GM18505 (cell line): ENCODE data around the gene OBSL1.

Experiments
- ATAC-seq: cut with Tn5 transposase; IDR thresholded peaks from one replicate; pipeline ENCODE4 v1.9.1; 2021; ENCODE audit not compliant: unreplicated experiment
- POLR2A ChIP-seq: IDR thresholded peaks from 4 replicates; pipeline ENCODE4 v1.6.1; 2011; ENCODE audit warnings: borderline replicate concordance; ENCODE audit not compliant: insufficient read depth, insufficient read length; ENCODE audit errors: extremely low read depth

OBSL1 gene

DNA sequence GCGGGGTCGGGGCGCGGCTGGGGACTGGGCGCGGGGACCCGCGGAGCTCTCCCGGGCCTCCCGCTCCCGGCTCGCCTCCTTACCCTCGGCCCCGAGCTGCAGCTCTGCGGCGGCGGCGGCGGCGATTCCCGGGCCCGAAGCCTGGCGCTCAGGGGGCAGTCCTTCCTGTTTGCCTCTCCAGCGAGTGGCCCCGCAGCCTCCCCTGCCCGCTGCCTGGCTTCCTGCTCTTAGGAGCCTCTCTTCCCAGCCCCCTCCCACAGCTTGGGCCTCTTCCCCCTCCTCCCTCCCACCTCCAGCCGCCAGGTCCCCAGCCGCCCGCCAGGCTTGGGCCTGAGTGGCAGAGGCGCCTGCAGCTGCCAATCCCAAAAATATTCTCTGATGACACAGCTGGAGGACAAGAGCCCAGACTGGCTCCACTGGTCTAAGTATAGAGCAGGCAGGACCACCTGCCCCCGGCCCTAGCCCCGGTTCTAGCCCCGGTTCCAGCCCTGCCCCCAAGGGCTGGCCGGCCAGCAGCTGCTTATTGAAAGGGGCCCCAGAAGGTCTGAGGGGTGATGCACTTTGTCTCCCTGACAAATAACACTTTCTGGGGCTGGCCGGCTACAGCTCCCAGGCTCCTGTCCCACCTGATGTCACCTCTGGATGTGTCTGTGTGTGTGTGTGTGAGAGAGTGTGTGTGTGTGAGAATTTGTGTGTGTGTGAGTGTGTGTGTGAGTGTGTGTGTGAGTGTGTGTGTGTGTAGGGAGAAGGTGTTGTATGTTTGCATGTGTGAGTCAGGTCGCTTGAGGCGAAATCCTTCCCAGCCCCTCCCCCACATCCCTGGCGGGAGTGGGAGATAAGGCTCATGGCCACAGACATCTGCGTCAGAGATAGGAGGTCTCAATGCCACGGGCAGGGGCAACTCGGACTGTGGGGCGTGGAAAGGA lies at the start of gene OBSL1:
Gene OBSL1 (minus strand): TSS at position 229 of the 926 bp plus-strand sequence. CDS start 307 bp downstream, outside the sequence.
- ATAC-seq, result no peak
- TF ChIP-seq POLR2A, result no peak

- TF ChIP-seq POLR2A, result no peak
- no peak for ATAC-seq
These were observed 49.2 kb upstream of the OBSL1 start for GRCh38 chr2:219620546-219620945.

DNA sequence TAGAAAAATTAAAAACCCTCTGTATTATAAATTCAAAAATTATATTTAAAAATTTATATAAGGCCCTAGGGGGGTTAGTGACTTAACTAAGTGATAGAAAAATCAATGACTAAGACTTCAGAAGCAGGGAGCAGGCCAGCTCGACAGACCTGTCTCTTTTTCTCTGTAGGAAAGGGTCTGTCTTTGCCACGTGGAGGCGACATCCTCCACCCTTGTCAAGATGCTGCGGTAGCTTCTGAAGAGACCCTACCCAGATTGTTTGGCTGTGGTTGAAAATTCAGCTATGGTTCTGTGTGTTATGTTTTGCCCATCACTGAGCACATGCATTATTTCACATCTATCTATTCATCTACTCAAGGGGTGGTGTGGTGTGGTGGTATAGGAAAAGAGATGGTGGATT lies 47.9 kb upstream of the OBSL1 start:
- ATAC-seq, result no peak
- no peak for TF ChIP-seq POLR2A

DNA sequence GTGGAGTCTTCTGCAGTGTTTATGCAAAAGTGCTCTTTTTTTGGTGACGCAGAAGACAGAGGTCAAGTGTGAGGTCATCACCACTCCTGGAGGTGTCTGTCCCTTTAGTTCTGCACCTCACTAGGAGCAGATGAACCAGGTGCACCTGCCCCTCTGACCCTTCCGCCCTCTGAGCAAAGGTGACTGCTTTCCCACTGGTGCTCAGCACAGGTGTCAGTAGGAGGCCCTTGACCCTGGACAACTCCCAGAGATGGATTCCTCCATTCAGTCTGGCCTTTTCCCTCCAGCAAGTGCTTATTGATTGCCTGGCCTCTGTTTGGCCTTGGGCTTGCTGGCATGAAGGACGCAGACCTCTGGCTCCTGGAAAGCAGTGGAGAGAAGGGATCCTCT lies 47.4 kb upstream of the OBSL1 start:
- ATAC-seq, result no peak
- TF ChIP-seq POLR2A, result no peak

DNA sequence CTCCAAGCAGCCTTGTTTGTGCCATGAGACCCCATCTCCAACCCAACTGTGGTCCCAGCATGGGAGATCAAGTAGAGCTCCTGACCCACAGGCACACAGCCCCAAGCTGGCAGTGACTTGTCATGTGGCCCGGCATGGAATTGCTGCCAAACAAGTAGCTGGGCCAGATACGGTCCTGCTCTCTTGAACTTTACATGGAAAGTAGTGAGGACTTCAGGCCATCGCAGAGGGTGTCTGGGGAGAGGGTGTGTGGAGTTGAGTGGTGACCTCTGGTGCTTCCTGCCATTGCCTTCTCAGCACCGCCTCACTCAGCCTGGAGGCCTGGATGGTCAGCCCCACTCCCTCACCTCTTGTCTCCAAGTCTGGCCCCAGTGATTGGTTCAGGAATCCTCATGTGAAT lies 45.2 kb upstream of the OBSL1 start:
- no peak for TF ChIP-seq POLR2A
- ATAC-seq, result no peak

GRCh38 chr2:219615894-219616293 lies 44.6 kb upstream of the OBSL1 start:
- no peak for ATAC-seq
- no peak for TF ChIP-seq POLR2A

GRCh38 chr2:219615036-219615435 lies 43.7 kb upstream of the OBSL1 start:
- no peak for TF ChIP-seq POLR2A
- ATAC-seq, result no peak

GRCh38 chr2:219614076-219614860 lies 42.9 kb upstream of the OBSL1 start:
- no peak for ATAC-seq

GRCh38 chr2:219613461-219614070 lies 42.2 kb upstream of the OBSL1 start:
- ATAC-seq, result no peak
- TF ChIP-seq POLR2A, result no peak

More at GRCh38 chr2:219614076-219614860, 42.9 kb upstream of the OBSL1 start:
- no peak for TF ChIP-seq POLR2A

DNA sequence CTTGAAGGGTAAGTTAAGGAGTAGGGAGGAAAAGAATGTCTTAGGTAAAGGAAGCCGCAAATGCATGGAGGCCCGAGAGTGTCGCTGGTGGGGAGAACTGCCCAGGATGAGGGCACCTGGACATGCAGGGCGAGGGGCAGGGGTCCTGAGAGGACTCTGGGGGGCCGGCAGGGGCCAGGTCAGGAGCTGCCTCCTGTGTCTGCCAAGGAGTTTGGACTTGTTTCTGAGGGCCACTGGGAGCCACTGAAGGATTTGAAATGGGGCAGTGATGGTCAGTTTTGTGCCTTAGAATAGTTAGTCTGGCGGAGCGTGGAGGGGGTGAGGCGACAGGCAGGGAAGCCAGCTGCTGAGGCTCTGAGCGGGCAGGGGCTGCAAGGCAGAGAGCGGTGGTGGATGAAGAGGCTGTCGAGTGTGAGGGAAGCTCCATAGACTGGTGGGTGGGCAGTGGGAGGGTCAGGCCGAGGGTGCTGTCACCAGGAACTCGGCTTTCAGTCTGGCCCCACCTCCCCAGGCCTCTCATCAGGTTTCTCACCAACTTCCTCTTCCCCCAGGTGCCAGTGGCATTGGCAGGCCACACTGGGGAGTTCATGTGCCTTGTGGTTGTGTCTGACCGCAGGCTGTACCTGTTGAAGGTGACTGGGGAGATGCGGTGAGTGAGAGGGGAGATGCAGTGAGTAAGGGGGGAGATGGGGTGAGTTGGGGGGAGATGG lies 41.4 kb upstream of the OBSL1 start:
- ATAC-seq, result no peak
- no peak for TF ChIP-seq POLR2A

- TF ChIP-seq POLR2A, result no peak
- ATAC-seq, result no peak
These were observed 40.7 kb upstream of the OBSL1 start for GRCh38 chr2:219611866-219612576.

- no peak for ATAC-seq
- TF ChIP-seq POLR2A, result no peak
These were observed 40.0 kb upstream of the OBSL1 start for GRCh38 chr2:219611306-219611705.
